Measurements from ENCODE around the gene TDRKH. TPM values are rescaled to one million over a fixed set of nuclear protein-coding genes. Genes with fewer than 3 reads are reported as not detected.

The TDRKH gene
- total RNA-seq, 1 experiment from 2014 or later, result 5.5 TPM

- DNase-seq (ENCODE audit: low read depth), result no peak
Measured at GRCh38 chr1:151823175-151823574, 32.9 kb upstream of the TDRKH start.

GRCh38 chr1:151822404-151822803 lies 32.1 kb upstream of the TDRKH start:
- no peak for DNase-seq (ENCODE audit: low read depth)

GRCh38 chr1:151820940-151821339 lies 30.6 kb upstream of the TDRKH start:
- DNase-seq (ENCODE audit: low read depth), result peak; percentile 31

GRCh38 chr1:151819976-151820623 lies 29.8 kb upstream of the TDRKH start:
- peak; percentile 29 for DNase-seq (ENCODE audit: low read depth)

- DNase-seq (ENCODE audit: low read depth), result peak; percentile 55
Measured at GRCh38 chr1:151819227-151819835, 29.0 kb upstream of the TDRKH start.

GRCh38 chr1:151817353-151817730 lies 27.0 kb upstream of the TDRKH start:
- no peak for DNase-seq (ENCODE audit: low read depth)

GRCh38 chr1:151816548-151817352 lies 26.4 kb upstream of the TDRKH start:
- DNase-seq (ENCODE audit: low read depth), result no peak

- no peak for DNase-seq (ENCODE audit: low read depth)
Measured at GRCh38 chr1:151815716-151816327, 25.5 kb upstream of the TDRKH start.

GRCh38 chr1:151814971-151815545 lies 24.8 kb upstream of the TDRKH start:
- DNase-seq (ENCODE audit: low read depth), result no peak

- no peak for DNase-seq (ENCODE audit: low read depth)
Measured at GRCh38 chr1:151814426-151814825, 24.1 kb upstream of the TDRKH start.

GRCh38 chr1:151813271-151813977 lies 23.1 kb upstream of the TDRKH start:
- no peak for DNase-seq (ENCODE audit: low read depth)

- no peak for DNase-seq (ENCODE audit: low read depth)
Measured at GRCh38 chr1:151811181-151811580, 20.9 kb upstream of the TDRKH start.

- DNase-seq (ENCODE audit: low read depth), result no peak
Measured at GRCh38 chr1:151809985-151810556, 19.8 kb upstream of the TDRKH start.

- no peak for DNase-seq (ENCODE audit: low read depth)
Measured at GRCh38 chr1:151809290-151809984, 19.1 kb upstream of the TDRKH start.

GRCh38 chr1:151807766-151808165 lies 17.5 kb upstream of the TDRKH start:
- no peak for DNase-seq (ENCODE audit: low read depth)

GRCh38 chr1:151807131-151807530 lies 16.8 kb upstream of the TDRKH start:
- no peak for DNase-seq (ENCODE audit: low read depth)

GRCh38 chr1:151806170-151806569 lies 15.9 kb upstream of the TDRKH start:
- no peak for DNase-seq (ENCODE audit: low read depth)

- DNase-seq (ENCODE audit: low read depth), result no peak
Measured at GRCh38 chr1:151805066-151805820, 14.9 kb upstream of the TDRKH start, which contains the start of gene LINGO4. Gene LINGO4, minus strand, starts transcription at chr1:151805419. Its CDS starts 2,715 bp downstream, at chr1:151802704.

GRCh38 chr1:151803915-151804314 lies 13.6 kb upstream of the TDRKH start:
- no peak for DNase-seq (ENCODE audit: low read depth)

- no peak for DNase-seq (ENCODE audit: low read depth)
Measured at GRCh38 chr1:151803164-151803563, 12.9 kb upstream of the TDRKH start.

Data from RPMI7951 (cell line).